HG02588 (cell line): ENCODE results near the gene ZNF334.

Experiments
- ATAC-seq: cut with Tn5 transposase; IDR thresholded peaks from one replicate; pipeline ENCODE4 v1.9.1; 2021; ENCODE audit warnings: mild to moderate bottlenecking, moderate library complexity; ENCODE audit not compliant: unreplicated experiment

The ZNF334 gene

DNA sequence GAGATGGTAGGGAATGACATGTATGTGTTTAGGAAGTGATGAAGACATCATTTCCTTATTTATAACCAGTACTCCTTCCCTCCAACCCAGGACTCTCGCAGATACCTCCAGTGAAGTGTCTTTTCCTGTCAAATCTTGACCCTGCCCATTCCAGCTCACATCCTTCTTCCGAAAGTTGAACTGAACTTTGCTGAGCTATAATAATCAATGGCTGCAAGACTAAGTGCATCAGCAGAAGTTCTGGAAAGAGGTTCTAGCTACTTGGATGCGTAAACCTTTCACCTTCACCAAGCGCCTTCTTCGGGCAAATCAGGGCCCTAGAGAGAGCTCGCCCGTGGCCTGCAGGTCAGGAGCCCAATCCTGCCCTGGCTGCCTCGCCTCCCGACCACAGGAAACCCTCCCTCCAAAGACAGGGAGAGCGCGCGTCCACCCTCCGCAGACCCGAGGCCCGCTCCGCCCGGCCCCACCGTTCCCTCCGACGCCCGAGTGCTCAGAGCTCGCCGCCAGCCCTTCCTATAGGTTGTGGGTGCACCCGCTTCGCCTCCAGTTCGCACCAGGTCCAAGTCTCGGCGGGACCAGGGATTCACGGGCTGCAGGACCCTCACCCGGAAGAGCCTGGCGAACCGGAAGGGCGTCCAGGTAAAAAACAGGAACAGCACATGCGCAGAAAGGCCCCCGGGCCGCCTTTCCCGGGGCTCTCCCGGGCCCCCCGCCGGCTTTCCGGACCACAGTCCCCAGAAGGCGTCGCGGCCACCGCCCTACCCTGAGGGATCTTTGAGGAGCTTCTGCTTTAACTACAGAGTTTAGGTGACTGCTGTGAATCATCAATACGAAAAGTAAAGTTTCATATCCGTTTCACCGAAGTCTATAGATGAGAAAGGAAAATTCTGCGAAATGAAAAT lies at the start of gene ZNF334:
Gene ZNF334 (minus strand): TSS at position 617 of the 902 bp plus-strand sequence. CDS start 1,457 bp downstream, outside the sequence.
- ATAC-seq: peak; percentile 69

DNA sequence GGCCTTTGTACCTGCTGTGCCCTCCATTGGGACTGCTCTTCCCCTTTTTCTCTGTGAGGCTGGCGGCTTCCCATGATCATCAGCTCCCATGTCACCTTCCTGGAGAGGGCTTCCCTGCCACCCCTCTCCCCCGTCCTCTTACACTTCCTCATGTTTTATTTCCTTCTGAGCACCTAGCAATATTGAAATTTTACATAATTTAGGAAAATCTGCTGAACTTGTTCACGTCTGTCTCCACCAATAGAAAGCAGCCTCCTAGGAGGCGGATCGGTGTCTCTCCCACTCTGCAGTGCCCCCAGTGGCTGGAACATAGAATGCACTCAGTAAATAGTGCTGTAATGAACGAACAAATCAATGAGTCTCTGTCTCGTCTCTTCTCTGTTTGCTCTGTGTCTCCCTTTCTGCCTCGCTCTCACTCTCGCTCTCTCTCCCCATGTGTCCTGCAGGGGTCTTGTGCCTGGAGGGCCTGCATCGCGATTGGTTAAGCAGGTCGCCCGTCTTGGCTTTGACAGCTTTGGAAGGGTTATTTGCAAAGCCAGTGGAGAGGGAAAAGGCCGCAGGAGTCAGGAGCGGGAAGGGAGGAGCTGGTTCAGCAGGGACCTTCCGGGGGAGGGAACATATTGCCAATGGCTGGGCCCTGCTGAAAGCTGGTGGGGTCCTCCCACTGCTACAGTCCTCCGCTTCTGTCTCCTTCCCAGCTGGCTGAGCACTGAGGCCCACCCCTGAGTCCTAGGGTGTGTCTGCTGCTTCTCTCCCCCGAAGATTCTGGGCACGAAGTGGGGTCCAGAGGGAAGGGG lies 49.2 kb upstream of the ZNF334 start:
- ATAC-seq: peak; percentile 55

DNA sequence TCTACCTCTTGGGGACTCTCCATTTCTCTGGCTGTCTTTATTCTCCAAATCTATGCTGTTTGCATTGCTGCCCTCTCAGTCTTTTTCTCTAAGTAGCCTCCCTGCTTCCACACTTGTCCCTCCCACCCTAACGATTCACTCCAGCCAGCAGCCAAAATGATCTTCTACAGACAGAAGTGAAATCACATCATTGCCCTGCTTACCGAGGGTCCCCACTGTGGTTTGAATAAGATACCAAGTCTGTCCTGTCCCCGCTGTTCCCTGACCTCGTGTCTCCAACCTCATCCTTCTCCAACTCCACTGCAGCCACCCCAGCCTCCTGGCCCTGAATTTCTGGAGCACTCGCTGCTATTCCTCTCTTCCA lies 48.6 kb upstream of the ZNF334 start:
- no peak for ATAC-seq

DNA sequence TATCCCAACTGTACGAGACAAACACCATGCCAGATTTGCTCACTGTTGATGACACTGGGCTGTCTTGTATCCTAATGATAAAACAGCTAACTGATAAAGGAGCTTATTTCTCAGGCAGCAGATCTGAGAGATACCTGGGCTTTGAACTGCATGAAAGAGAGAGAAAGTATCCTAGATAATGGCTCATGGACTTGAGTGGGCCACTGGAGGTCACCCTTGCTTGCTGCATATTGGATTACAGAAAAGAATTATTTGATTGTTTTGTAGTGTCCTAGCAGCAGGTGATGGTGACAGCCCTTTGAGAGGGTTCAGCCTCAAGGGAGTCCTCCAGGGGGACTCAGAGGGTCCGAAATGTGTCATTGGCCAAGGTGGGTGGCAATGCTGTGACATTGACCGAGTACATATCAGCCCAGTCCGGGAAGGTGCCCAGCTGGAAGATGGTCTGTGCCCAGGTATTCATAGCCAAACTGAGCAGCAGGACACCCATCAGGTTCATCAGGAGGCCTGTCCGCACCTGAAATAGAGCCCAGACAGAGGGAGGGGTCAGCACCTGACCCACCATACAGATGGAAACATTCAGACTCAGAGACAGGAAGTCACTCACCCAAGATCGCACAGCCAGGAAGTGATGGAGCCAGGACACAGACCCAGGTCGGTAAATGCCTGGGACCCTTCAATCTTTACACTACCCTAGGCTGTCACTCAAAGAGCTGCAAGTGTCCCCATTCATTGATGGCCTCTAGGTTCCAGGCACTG lies 46.5 kb upstream of the ZNF334 start:
- ATAC-seq: no peak

DNA sequence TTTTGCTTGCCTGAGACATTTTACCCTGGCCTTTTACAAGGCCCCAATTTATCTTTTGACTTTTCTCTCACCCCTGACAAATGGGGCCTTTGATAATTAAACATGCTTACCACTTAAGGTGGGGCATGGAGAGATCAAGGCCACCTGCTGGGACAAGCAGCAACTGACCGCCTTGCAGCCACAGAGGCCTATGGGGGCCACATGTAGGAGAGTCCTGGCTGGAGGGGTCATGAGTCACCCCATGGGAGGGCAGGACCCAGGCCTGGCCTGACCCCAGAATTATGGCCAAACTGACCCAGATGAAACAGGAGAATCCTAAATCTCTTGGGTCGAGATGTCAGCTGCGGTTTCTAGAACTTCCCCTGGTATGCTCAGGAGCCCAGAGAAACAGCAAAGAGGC lies 45.6 kb upstream of the ZNF334 start:
- ATAC-seq: no peak

DNA sequence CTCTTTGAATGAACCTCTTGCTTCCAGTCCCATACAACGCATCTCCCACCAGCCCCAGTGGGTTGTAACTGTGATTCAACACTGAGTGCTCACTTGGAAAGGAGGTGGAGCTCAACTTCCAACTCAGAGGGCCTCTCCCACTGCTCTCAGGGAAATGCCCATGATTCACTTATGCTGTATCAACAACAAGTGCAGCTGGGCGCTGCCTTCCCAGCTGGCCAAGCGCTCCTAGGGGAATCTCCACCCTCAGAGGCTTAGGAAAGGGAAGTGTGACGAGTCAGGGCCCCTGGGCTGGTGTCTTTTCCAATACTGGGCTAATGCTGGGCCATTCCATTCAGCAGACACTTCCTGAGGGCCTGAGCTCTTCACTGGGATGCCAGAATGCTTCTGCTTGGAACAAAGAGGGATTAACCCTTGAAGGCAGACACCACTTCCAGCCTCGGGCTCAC lies 45.2 kb upstream of the ZNF334 start:
- no peak for ATAC-seq

DNA sequence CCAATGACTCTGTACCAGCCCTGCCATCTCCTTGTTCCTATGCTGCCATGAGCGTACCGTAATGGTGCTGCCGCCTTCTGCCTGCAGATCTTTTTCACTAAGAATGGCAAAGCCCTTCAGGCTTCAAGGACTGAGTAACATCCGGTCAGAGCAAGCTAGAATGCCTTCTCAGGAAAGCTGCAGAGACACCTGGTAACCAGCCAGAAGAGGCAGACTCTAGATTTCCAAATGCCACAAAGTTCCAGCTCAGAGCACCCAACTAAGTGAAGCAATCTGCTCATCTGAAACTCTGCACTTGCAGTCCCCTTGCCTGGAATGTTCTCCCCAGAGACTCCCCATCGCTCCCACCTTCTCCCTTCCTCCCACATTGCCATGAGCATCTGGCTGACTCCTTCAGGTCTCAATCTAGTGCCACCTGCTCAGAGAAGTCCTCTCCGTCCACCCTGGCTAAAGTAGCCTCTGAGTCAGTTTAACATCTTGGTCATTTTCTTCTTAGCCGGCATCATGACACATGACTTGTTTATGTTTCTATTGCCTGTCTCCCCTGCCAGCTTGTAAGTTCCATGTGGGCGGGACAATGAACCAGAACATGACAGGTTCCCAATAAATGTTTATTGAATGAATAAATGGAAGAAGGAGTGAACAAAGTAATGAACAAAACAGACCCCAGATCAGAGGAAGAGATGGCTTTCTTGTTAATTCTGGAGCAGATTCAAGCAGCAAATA lies 44.0 kb upstream of the ZNF334 start:
- ATAC-seq: no peak

DNA sequence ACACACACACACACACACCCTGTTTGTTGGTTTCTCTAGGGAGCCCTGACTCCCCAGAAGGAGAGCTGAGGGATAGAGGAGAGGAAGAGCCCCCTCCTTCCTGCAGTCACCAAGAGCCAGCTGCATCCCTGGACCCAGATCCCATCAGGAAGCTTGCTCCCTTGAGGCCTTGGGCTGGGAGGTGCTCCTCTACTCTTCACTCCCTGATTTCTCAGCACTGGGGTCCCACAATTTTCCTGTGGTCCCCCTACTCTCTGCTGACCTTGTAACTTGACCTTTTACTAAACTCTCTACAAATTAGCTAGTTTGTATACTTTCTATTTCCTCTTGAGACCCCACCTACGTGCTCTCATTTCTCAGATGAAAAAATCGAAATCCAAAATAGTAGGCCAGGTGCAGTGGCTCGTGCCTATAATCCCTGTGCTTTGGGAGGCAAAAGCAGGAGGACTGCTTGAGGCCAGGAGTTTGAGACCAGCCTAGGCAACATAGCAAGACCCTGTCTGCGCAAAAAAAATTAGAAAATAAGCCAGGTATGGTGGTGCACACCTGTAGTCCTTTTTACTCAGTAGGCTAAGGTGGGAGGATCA lies 42.1 kb upstream of the ZNF334 start:
- no peak for ATAC-seq

DNA sequence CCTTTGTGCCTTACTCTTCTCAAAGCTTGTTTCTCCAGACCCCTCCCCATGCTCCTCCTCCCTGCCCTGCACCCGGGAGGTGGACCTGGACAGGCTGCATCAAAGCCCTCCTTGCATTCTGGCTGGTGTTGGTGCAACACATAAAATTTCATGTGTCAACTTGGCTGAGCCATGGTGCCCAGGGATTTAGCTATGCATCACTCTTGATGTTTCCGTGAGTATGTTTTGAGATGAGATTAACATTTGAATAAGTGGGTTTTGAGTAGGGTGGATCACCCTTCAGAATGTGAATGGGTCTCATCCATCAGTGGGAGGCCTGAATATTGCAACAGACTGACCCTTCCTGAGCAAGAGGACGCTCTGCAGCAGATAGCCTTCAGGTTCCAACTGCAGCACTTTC lies 41.5 kb upstream of the ZNF334 start:
- ATAC-seq: no peak

DNA sequence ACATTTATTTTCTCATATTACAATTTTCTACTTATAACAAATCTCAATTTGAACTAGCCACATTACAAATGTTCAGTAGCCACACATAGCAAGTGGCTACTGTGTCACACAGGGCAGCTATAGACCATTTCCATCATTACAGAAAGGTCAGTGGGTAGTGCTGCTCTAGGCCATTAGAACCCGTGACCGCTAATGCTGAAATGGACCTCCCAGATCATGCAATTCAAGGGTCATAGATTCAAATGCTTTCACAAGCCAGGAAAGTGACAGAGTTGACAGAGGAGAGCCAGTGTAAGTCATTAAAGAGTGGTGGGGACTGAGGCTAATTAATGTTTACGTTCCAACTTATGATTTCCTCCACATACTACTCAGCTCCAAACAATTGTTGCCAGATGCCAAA lies 40.6 kb upstream of the ZNF334 start:
- ATAC-seq: no peak

DNA sequence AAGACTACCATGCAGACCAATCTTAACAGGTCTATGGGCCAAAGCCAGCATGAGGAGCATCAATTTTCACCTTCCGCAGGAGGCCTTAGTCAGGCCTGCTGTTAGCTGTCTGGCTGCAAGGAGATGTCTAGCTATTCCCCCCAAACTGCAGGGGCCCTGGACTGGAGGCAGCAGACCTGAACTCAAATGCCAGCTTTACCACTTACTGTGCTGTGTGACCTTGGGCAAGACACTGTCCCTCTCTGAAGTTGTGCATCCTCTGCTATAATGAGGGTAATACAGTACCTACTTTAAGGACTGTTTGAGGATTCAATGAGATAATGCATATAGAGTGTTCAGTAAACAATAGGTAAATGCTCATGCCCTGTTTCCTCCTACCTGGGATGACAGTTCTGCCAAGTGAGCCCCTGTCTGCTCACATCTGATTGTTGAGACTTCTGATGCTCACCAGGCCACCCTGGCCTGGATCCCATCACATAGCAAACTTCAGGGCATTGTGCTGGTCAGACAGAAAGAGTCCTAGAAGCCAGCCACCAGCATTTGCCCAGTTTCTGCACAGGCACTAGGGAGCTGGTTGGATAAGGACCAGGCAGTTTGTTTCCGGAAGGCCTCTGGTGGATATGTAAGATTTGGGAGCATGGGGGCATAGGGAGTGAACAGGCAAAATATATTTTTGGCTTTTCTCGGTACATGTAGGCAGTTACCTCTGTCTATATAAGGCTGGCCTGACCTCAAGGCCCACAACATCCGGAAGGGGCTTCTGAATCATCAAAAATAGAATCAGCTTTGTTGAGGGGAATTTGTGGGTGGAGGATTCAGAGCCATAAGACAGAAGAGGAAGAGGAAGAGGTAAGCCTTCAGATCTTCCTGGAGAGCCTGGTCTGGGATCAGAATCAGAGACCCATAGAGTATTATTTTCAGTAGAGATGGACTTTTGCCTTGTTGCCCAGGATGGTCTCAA lies 39.4 kb upstream of the ZNF334 start:
- ATAC-seq: peak; percentile 75

DNA sequence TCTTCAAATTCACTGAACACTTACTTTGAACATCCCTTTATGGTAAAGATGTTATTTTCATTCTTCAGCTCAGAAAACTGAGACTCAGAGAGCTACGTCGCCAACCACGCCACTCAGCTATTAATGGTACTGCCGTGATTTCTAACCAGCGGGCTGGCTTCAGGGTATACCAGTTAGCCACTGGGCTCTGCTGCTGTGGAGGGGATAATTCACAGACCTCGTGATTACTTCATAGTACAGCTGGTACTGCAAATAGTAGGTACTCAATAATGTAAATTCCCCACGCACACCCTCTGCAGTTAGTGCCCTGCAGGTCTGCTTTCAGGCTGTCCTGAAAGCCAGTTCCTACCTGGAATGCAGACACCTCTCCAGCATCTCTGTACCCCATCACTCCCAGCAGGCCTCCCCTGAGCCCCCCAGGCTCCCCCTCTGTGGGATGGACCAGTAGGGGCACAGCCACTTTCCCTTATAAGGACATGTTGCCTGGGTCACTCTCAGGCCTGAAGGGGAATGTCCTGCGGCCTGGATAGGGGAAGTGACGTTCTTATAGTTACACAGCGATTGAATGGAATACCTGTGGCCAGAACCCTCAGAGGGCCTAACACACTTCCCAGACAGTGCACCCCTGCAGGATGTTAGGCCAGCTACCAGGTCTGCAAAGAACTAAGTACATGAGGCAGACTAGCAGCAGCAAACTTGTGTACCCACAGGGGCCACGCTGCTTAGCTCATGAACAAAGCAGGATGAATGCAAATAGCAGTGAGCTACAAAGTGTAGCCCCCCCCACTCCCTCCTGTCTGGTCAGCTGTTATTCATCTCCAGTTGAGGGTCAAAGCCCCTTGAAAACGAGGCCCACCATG lies 38.4 kb upstream of the ZNF334 start:
- ATAC-seq: no peak

DNA sequence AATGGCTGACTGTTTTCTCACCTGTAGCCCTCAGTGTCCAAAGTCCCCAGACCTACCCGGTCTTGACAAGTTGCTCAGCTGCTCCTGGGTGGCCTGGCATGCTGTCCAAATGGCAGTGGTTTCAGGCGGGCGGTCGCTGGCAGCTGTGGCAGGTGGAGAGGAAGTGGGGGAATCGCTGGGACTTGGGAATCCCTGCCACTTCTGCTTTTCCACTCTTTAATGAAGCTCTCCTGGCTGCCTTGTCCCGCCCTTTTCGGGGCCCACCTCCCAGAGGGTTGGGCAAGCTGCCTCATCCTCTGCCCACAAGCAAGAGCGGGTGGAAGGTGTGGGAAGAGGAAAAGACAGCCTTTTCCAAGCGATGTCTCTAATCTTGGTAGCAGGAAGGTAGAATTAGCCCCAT lies 37.1 kb upstream of the ZNF334 start, which contains the start of gene OCSTAMP:
Gene OCSTAMP (minus strand): TSS at position 194 of the 400 bp plus-strand sequence. CDS start 94 bp downstream, at position 100.
- ATAC-seq: no peak

DNA sequence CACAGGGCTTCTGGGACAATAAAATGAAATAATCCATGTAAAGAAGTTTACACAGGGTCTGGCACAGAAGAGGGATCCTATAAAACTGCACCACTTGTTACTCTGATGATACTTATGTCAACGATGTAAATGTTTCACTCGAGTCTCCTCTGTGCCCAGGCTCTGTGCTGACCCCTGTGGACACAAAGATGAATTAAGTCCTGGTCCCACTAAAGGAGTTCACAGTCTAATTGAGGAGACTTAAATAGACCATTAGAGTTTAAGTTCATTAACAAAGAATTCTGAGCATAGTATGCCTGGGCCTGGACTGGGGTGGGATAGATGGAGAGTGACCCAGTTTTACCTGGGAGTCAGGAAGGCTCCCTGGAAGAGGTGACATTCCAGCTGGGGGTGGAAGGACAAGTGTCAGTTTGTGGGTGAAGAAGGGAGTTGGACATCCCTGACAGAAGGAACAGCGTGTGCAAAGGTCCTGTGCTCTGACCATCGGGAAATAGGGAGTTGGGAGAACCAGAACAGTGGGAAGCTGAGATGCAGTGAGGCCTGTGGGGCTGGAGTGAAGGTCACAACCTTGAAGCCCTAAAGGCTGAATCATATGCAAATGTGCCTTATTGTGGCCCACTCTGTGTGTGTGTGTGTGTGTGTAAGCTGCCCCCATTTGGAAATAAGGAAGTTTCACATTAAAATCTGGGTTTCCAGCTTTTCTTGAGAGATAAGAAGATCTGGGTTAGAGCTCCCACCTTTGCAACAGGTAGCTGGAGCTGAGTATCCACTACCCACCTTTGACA lies 36.0 kb upstream of the ZNF334 start:
- ATAC-seq: no peak

DNA sequence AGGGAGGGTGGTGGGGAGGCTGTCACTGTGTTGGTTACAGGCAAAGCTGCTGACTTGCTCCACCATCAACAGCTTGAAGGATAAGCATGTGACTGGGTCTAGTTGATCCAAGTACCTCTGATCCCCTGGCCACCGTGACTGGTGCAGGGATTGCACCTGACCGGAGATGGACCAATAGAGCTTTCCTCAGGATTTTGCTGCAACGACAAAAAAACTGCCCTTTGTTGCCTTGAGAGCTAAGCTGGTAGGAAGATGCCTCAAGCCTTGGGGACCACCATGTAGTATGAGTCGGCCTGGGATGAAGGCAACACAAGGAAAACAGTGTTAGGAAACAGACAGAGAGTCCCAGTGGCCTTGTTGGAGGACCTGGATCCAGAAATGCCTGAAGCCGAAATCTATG lies 35.3 kb upstream of the ZNF334 start:
- no peak for ATAC-seq

DNA sequence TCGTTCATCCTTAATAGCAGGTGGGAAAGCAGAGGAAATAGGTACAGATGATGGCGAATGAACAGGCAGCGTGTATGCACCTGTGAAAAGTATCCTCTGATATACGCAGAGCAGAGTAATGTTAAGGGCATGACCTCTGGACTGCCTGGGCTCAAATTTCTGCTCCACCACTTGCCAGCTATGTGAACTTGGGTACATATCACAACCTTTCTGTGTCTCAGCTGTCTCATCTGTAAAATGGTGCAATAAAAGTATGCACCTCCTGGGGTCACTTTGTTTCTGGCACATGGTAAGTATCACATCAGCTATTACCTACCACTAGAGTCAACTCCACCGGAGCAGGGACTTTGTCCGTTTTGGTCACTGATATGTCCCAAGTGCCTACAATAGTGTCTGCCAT lies 34.6 kb upstream of the ZNF334 start:
- no peak for ATAC-seq

DNA sequence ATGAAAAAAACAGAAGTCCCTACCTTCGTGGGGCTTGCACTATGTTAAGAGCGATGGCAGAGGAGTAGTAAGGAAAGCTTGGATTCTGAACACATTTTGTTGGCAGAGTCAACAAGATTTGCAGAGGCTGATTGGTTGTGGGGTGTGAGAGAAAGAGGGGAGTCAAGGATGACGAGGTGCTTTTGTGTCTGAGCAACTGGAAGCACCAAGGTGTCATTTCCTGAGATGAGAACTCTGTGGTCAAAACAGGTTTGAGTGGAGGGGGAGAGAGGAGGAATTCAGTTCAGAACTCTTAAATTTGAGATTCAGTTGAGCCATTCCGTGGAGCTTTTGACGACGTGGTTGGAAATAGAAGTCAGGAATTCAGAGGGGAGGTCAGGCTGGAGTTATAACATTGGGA lies 33.6 kb upstream of the ZNF334 start:
- no peak for ATAC-seq
